ENCODE measurements around the gene SCAANT1.

The SCAANT1 gene

GRCh38 chr3:63911873-63912767, at the start of gene SCAANT1:
TSS of gene SCAANT1 (minus strand) at chr3:63912383.
- peak; percentile 86 to 89 for DNase-seq

GRCh38 chr3:63961891-63962290, 49.7 kb upstream of the SCAANT1 start:
- DNase-seq = peak in 1 of 2 donors; percentile 82

DNA sequence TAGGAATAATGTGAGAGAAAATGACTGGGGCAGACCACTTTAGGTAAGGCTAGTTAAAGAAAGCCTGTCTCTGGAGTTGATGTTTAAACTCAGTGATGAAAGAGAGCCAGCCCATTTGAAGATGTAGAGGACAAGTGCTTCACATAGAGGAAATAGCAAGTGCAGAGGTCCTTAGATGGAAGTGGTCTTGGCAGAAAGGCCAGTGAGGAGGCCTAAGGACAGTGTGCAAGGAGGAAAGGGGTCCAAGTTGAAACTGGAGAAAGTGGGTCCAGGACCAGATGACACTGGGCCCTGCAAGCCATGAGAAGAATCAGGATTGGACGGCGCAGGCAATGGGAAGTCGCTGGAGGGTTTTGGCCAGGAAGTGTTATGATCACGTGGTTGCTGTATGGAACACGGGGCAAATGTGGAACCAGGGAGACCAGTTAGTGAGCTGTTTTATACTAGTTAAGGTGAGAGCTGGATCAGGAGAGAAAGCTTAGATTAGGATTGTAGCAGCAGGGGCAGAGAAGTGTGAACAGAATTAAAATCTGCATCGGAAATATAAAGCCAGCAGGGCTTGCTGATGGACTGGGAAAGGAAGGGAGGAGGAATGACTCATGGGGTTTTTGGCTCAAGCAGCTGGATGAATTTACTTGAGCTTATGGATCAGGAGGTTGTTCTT, 48.0 kb upstream of the SCAANT1 start:
- DNase-seq = no peak

GRCh38 chr3:63959146-63959545, 47.0 kb upstream of the SCAANT1 start:
- no peak for DNase-seq

DNA sequence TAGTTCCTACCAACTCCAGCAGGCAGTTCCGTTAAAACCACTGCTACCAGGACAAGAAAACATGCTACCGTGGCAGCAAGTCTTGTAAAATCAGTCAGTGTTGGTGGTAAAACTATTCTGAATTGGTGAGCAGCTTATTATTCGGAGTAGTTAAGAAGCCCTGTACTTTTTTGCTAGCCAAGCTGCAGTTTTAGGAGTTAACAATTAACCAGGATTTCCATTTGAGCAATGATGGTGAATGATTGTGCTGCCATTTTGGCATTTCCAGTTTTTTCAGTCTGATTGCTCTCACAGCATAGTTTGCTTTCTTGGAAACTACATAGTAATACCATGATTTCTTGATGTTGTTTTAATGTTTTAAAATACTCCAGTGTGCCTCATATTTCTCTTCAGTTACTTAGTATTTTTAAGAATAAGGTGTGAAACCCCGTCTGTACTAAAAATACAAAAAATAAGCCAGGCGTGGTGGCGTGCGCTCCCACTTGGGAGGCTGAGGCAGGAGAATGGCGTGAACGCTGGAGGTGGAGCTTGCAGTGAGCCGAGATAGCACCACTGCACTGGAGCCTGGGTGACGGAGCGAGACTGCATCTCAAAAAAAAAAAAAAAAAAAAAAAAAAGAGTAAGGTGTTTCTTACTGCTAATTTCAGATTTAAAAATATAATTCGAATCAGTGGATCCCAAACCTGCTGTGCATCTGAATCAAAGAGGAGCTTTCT, 43.8 kb upstream of the SCAANT1 start:
- no peak for DNase-seq

DNA sequence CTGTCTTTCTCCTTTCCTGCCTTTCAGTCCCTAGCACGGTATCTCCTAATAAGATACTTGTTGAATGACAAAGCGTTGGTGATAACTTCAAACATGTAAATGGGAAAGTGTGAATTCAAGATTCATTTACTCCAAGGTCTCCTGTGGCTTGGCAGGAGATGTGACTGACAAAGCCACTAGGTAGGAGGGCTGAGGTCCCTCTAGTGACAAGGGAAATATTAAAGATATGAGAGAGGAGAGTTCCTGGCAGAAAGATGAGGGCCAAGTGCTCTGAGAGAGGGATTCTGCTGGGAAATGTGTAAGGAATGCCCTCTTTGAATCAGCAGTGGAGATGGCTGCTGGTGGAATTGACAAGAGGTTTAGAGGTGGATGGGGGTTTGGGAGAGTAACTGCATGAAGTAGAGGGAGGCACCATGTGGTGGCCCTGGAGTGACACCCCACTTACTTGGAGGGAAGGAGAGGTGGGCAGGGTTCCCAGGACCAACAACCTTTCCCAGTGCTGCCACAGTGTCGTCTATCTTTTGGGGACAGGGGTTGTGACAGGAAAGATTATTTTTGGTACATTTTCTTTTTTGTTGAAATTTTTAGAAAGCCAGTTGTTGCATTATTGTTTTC, 43.0 kb upstream of the SCAANT1 start:
- no peak for DNase-seq

DNA sequence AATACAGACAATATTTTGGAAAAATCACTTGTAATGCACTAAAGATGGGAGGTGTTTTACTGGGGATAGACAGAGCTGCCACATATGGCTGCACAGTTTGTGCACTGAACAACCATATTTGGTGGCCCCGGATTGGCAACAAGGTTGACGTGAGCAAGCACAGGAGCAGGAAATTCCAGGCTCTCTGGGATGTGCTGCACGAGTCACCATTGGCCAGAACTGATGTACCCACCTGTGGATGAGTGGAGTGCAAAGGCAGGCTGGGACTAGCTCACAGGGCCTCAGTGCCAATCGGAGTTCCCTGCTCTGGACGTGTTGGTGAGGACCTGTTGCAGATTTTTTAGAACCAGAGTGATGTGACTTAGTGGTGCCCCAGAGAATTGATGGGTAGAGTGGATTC, 42.0 kb upstream of the SCAANT1 start:
- no peak for DNase-seq

DNA sequence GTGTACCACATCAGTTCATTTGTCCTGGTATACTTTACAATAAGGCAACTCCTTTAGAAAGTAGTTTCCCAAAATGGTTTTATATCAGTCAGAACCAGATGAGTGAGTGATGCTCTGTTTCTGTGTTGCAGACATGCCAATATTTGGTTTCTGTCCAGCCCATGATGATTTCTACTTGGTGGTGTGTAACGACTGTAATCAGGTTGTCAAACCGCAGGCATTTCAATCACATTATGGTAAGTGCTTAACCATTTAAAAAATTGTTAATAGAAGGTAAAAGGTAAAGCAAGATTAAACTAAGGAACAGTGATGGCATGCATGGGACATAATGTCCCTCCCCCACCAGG, 40.0 kb upstream of the SCAANT1 start:
- no peak for DNase-seq

GRCh38 chr3:63951492-63952247, 39.5 kb upstream of the SCAANT1 start:
- peak in 1 of 2 donors; percentile 33 for DNase-seq

DNA sequence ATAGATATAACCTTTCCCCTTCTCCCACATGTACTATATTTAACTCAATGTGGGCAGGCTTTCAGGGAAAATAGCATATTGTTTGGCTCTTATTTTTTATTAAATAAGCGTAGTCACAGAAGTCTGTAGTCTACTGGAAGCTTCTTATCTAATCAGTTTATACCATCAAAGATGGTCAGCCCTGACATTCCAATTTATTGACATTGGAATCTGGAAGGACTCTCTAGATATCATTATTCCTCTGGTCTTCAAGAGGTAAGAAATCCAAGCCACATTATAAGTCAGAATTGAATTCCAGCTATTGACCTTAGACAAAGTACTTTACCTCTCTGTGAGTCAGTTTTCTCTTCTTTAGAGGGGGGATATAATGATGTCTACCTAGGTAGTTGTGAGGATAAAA, 38.5 kb upstream of the SCAANT1 start:
- no peak for DNase-seq

DNA sequence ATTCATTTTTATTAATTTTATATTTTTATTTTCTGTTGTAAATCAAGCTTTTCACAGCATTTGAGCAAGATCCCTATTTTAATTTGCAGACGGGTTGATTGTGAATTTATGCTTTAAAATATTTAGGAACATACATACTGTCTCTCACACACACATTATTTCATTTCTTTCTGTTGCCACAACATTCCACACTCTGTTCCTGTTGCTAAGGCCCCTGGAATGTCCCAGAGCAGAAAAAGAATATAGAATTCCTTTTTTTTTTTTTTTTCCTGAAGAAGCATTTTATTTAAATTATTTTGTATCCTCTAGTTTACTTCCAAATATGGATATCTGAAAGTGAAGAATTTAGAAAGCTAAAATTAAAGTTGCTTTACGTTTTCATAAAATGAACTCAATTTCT, 36.8 kb upstream of the SCAANT1 start:
- no peak for DNase-seq

DNA sequence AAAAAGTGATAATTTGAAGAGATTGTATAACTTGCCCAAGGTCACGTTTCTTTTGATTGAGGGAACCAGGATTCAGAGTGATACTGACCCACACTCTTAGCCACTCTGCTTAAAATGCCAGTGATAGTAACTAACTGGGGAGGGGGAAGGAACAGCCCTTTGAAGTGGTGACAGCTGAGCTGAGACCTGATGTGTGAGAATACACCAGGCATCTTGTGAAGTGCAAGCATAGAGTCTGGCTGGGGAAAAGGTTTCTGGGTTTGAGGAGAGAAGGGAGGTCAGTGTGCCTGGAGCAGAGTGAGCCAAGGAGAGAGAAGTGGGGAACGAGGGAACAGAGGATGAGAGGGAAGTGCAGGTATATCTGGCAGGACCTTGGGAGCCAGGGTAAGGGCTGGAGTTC, 35.4 kb upstream of the SCAANT1 start:
- no peak for DNase-seq

- no peak for DNase-seq
These were observed 34.6 kb upstream of the SCAANT1 start for GRCh38 chr3:63946753-63947152.

DNA sequence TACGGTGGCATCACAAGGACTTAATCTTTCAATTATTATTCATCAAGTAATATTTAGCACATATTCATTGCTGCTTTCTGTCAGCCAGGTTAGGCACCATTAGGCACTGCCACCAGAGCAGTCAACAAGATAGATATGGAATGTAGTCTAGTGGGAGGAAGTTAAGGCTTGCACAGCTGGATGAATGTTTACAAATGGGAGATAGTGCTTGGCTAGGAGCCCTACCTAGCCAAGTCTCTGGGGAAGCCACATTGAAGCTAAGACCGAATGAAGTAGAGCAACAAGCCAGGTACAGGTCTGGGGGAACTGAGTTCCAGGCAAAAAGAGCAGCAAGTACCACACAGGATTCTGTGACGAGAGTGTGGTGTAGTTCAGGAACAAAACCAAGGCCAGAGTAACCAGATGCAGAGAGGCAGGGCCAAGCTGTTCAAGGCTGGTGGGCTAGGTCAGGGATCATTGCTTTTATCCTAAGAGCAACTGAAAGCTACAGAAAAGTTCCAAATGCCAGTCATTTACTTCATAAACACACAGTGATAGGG, 33.4 kb upstream of the SCAANT1 start:
- no peak for DNase-seq

DNA sequence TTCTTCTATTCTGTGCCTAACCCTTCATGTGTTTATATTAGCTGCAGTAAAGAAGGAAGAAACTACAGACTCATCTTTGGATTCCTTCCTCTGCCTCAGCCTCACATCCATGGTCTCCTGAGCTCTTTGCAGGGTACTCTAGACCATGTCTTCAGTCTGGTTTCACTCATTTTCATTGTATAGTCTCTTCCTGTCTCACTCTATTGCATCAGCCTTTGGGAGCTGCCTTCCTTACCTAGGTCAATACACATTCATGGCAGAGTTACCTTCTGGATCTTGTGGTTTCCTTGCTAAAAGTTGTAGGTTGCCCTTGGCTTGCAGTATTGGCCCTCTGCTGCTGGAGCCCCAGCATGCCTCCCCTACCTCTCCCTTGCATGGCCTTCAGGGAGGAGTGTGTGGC, 31.5 kb upstream of the SCAANT1 start:
- no peak for DNase-seq

GRCh38 chr3:63942528-63942927, 30.3 kb upstream of the SCAANT1 start:
- no peak for DNase-seq

DNA sequence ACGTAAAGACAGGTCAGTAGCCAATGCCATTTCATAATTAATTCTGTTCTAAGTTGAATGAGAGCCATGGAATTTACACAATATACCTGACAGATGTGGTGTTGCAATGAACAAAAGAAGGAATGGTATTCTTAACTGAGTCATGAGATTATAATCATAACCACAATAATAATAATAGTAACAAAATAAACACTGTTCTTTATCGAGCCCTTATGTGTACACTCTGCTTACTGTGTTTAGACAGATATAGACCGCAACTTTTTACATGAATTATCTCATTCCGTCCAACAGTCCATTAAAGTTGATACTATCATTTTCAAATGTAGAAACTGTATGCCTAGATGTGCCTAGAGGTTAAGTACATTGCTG, 28.2 kb upstream of the SCAANT1 start:
- DNase-seq = no peak

DNA sequence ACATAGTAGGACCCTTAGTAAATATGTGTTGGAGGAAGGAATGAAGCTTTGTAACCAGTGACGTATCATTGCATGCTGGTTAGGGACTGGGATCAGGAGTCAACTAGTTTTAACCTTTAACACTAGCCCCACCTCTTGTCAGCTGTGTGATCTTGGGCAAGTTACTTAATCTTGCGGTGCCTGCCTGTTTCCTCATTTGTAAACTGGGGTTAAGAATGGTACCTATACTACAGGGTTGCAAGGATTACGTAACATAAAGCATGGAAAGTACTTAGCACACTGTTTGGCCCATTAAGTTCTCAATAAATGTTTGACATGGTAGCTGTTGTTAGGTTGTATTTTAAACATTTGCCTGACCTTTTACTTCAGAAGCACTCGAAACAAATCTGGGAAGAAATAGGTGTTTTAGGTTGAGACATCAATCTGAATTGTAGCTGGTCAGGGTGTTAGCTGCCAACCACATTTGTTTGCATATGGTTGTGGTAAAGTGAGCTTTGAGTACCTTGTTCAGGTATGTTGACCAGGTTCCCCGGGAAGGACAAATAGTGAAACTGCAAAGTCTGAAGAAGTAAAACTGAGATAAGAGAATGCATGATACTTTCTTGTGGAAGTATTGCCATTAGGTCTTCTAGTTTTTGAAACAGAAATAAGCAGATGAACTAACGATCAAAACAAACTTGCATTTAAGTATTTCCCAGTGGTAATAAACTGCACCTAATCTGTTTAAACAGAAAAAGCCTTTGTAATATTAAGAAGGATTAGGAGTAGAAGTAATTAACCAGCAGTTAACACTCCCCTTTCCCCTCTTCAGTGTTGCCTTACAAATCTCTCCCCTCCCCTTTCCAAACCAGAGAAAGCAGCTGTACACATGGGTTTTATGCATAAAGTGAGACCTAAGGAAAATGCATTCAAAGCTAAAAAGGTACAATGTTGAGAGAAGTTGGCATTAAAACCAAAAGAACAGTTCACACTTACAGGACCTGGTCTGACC, 25.8 kb upstream of the SCAANT1 start:
- peak; percentile 35 to 57 for DNase-seq

DNA sequence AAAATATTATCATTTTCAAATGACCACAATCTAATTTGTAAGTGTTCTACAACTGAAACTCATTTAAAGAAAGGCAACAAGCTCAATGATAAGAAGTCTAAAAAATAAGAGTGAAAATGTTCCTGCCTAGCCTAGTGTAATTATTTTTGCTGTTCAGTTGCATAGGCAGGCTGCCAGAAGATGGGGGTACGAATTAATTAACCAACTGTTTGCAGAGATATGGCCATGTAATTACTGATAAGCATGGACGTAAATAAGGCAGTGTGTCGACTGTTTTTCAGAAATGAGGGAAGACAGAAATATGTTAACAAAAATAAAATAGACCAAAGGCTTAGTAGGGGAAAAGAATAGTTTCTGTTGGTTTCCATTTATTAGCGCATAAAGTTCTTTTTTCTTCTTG, 24.7 kb upstream of the SCAANT1 start:
- DNase-seq = no peak

DNA sequence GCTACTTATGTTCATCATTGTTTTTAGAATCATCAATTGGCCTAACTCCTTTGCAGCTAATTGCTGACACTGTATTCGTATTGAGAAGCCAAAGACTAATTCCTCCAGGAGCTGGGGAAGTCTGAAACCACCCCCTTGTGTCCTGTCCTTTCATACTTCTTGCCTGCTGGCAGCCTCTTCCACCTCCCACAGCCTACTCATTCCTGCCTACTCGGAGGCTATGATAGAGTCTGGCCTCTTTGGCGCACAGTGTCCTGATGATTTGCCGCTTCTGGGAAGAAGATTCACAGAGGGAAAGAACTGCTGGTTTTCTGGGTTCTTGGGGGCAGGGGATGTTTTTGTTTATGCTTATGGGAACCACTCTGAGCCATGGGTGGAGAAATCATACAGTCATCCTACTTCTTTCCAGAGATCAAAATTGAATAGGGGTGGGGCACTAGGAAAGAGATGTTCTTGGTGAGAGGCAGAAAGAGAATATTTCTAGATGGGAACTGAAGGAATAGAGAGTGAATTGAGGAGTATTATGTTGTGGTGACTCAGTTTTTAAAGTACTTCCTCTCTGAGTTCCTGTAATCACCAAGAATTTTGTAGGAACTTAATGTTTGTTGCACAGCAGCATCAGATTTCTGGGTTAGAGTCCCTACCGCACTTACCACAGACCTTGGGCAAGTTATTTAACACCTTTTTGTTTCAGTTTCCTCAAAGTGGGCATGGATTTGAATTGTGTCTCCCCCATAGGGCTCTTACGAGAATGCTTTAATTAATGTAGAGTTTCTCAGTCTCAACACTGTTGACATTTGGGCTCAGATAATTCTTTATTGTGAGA, 22.1 kb upstream of the SCAANT1 start:
- DNase-seq = peak; percentile 25 to 58

All from CD4-positive, alpha-beta T cell treated with Interleukin-4 for 1 hour (primary cell).